ENCODE measurements around the gene PKM.

DNA sequence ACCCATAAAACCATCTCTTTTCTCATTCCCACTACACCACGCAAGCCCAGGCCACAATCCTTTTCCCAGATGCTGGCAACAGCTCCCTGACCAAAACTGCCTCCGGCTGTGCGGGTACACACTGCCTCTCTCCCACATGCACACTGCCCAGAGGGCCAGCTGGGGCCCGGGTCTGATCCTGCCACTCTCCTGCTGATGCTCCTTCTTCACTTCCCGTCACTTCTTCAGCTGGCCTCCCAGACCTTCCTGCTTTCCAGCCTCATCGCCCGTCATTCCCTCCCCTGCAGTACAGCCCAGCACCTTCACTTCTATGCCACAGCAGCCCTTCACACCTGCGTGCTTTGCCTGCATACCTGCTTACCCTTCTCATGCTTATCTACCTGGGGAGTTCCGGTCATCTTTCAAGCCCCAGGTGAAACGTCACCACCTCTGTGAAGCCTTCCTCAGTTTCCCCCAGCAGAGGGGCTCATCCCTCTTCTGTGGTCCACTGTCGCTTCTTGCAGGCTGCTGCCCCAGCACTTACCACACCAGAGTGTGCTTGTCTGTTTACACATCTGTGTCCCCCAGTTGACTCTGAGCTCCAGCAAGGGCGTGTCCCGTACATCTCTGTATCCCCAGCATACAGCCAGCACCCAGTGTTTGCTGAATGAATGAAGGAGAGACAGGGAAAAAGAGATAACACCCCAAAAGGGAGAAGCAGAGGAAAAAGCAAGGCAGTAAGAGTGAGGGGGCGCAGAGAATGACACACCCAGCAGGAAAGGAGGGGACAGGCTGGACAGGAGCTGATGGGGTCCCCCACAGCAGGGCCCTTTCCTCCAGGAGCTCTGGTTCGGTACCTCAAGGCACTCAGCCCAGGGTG is 55.6 kb downstream of the PKM start:
- TF ChIP-seq, protein P1, sequence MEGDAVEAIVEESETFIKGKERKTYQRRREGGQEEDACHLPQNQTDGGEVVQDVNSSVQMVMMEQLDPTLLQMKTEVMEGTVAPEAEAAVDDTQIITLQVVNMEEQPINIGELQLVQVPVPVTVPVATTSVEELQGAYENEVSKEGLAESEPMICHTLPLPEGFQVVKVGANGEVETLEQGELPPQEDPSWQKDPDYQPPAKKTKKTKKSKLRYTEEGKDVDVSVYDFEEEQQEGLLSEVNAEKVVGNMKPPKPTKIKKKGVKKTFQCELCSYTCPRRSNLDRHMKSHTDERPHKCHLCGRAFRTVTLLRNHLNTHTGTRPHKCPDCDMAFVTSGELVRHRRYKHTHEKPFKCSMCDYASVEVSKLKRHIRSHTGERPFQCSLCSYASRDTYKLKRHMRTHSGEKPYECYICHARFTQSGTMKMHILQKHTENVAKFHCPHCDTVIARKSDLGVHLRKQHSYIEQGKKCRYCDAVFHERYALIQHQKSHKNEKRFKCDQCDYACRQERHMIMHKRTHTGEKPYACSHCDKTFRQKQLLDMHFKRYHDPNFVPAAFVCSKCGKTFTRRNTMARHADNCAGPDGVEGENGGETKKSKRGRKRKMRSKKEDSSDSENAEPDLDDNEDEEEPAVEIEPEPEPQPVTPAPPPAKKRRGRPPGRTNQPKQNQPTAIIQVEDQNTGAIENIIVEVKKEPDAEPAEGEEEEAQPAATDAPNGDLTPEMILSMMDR (IDR thresholded peaks at IDR 0.05): no peak
- TF ChIP-seq POLR2A (IDR thresholded peaks at IDR 0.05): no peak

All from Peyer's patch (tissue), 4 donors.